ENCODE results near the gene TCEA3. TPM values are rescaled to one million over a fixed set of nuclear protein-coding genes. Genes with fewer than 3 reads are reported as not detected.

TCEA3 gene
- total and polyA plus RNA-seq, 10 of the 15 experiments (the other 5 are each of a cell fraction or from before 2014, with no cell fraction given): 0.06 to 0.23 (median 0.08) TPM; not detected in 7

DNA sequence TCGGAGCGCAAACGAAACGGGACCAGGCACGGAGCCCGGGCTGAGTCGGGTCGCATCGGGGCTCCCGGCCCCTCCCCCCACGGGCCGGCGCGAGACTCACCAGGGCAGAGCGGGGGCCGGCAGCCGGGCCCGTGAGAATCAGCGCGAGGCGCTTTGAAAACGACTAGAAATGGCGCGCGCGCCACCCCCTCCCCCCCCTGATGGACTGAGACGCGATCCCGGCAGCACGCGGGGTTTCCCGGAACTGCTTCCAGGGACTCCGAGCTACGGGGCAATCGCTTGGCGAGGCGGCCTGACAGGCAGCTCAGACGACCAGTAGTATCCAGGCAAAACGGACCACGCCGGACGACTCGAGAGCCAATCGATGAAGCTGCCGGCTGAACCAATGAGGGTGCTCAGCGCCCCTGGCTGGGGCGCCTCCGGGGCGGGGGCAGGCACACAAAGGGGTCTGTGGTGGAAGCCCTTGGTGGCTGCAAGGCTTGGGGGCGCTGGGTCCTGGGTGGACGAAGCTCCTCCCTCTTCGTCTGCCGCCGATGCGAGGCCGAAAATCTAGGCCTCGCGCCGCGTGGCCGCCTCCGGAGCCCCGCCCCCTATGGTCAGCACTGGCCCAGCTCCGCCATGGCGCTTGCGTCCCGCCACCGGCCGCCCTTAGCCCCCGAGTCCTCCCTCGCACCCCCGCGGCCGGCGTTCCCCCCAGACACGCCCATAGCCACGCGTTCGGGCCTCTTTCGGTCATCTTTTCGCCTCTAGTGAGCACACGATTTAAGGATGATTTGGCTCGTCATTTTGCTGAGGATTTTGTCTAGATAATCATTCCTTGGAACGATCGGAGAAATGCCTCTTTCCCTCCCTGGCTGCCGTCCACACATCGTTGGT, 80.2 kb downstream of the TCEA3 start, which contains the start of gene HNRNPR:
Gene HNRNPR, minus strand, starts transcription at position 174 of the 876 bp plus-strand sequence. CDS start 3,276 bp downstream, outside the sequence.
- 1% methylated on average over 63 of the region's 87 CpGs for WGBS (ENCODE audit: insufficient coverage, insufficient replicate concordance, low lambda C conversion rate, missing lambda C conversion rate)
- peaks cover 3% of the 10 kb centered on the region; the same call in 1 of the 2 replicates for H3K4me1 ChIP-seq (ENCODE audit: control insufficient read depth, insufficient read depth, low read length)
- ChIA-PET CTCF (interaction anchor here (0.6 to 3.0 kb wide), 6 partner anchors 18 to 145 kb away, joined by 3 to 23 read pairs (median 4); partner anchors contain the start of gene ZNF436), SMC1A (ENCODE audit: uncharacterized antibody, unreplicated experiment) (interaction anchor here (0.7 to 1.6 kb wide), 3 partner anchors 24 to 59 kb away, joined by 3 to 17 read pairs (median 4); partner anchors contain the start of gene ZNF436), POLR2A (interaction anchor here (0.5 to 2.4 kb wide), 16 partner anchors 12 to 1309 kb away, joined by 3 to 68 read pairs (median 4); partner anchors contain the start of genes KDM1A and ZNF436), RAD21 (ENCODE audit: unreplicated experiment) (interaction anchor here (0.6 to 2.3 kb wide), 11 partner anchors 23 to 382 kb away, joined by 3 to 34 read pairs (median 4); partner anchors contain the start of genes E2F2 and ZNF436)
- peak within 1 kb of the TSS; percentile 87 for H3K9ac ChIP-seq (ENCODE audit: control insufficient read depth, insufficient read depth, low read length)
- ATAC-seq (peak; percentile 96), FAIRE-seq (peak; percentile 97), DNase-seq (ENCODE audit: low read depth, low spot score) (peak; percentile 98)
- no peaks in the 10 kb centered on the region for H3K9me3 ChIP-seq (replicated peaks; ENCODE audit: control insufficient read depth, insufficient read depth, low read length)
- H3K36me3 ChIP-seq (ENCODE audit: control insufficient read depth in 2 of 2, insufficient read depth in 2 of 2, low read length in 1 of 2): no peaks in the 10 kb centered on the region
- peak within 1 kb of the TSS; percentile 98 for H3K4me2 ChIP-seq (ENCODE audit: control insufficient read depth, insufficient read depth)
- H3K79me2 ChIP-seq (ENCODE audit: control insufficient read depth, insufficient read depth, low read length): peaks cover 48% of the 10 kb centered on the region
- H3K27ac ChIP-seq (ENCODE audit: control insufficient read depth, insufficient read depth): peak within 1 kb of the TSS; percentile 92
- in situ Hi-C loops (cut with MboI): no loop called here
- peak within 1 kb of the TSS; percentile 85 for H2AFZ ChIP-seq (ENCODE audit: control insufficient read depth, low read depth, low read length)
- BruUV-seq (replicated peaks): TSS peak; percentile 80
- H4K20me1 ChIP-seq (ENCODE audit: control insufficient read depth, insufficient read depth): 0 out of 2 replicates have a peak, but pooled peaks cover 11% of the 10 kb centered on the region
- intact Hi-C loops (cut with micrococcal nuclease; ENCODE audit: unreplicated experiment): loop anchor here (1.0 to 5.0 kb wide), 3 partner anchors 24 to 183 kb away; no protein-coding TSS in a partner anchor
- no peaks in the 10 kb centered on the region for H3K27me3 ChIP-seq (replicated peaks in 1 of 2; ENCODE audit: control insufficient read depth in 2 of 2, insufficient read depth in 2 of 2, low read length in 1 of 2)
- H3K4me3 ChIP-seq: peak within 1 kb of the TSS; percentile 84
- TF ChIP-seq SKIL (IDR thresholded peaks at IDR 0.05; ENCODE audit: low read depth, poor library complexity, severe bottlenecking) (peak; percentile 8), SP1 (IDR thresholded peaks at IDR 0.05; ENCODE audit: low read depth, low read length) (peak; percentile 97), ZNF592 (IDR thresholded peaks at IDR 0.05) (peak; percentile 23; the same call in 1 of the 2 replicates), LARP7 (IDR thresholded peaks at IDR 0.05) (peak; percentile 89), CHD4 (IDR thresholded peaks at IDR 0.05) (no peak), GATAD2B (conservative IDR thresholded peaks at IDR 0.05; ENCODE audit: low read depth) (peak; percentile 86; the same call in 1 of the 2 replicates), HCFC1 (IDR thresholded peaks at IDR 0.05; ENCODE audit: low read length) (peak; percentile 63), NR2C1 (IDR thresholded peaks at IDR 0.05) (peak; percentile 57)
- TF ChIP-seq, protein P1, sequence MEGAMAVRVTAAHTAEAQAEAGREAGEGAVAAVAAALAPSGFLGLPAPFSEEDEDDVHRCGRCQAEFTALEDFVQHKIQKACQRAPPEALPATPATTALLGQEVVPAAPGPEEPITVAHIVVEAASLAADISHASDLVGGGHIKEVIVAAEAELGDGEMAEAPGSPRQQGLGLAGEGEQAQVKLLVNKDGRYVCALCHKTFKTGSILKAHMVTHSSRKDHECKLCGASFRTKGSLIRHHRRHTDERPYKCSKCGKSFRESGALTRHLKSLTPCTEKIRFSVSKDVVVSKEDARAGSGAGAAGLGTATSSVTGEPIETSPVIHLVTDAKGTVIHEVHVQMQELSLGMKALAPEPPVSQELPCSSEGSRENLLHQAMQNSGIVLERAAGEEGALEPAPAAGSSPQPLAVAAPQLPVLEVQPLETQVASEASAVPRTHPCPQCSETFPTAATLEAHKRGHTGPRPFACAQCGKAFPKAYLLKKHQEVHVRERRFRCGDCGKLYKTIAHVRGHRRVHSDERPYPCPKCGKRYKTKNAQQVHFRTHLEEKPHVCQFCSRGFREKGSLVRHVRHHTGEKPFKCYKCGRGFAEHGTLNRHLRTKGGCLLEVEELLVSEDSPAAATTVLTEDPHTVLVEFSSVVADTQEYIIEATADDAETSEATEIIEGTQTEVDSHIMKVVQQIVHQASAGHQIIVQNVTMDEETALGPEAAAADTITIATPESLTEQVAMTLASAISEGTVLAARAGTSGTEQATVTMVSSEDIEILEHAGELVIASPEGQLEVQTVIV (IDR thresholded peaks at IDR 0.05; ENCODE audit: borderline replicate concordance, partially characterized antibody): peak; percentile 77
- TF ChIP-seq, protein P2, sequence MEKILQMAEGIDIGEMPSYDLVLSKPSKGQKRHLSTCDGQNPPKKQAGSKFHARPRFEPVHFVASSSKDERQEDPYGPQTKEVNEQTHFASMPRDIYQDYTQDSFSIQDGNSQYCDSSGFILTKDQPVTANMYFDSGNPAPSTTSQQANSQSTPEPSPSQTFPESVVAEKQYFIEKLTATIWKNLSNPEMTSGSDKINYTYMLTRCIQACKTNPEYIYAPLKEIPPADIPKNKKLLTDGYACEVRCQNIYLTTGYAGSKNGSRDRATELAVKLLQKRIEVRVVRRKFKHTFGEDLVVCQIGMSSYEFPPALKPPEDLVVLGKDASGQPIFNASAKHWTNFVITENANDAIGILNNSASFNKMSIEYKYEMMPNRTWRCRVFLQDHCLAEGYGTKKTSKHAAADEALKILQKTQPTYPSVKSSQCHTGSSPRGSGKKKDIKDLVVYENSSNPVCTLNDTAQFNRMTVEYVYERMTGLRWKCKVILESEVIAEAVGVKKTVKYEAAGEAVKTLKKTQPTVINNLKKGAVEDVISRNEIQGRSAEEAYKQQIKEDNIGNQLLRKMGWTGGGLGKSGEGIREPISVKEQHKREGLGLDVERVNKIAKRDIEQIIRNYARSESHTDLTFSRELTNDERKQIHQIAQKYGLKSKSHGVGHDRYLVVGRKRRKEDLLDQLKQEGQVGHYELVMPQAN (conservative IDR thresholded peaks at IDR 0.05): peak; percentile 82
